GM12873 (cell line): ENCODE results near the gene NMT2.

Source experiments
- CTCF ChIP-seq: IDR thresholded peaks from 2 replicates; pipeline ENCODE4 v1.5.1; 2012; ENCODE audit warnings: low read depth, mild to moderate bottlenecking, moderate library complexity, low read length, control low read depth; ENCODE audit not compliant: insufficient read depth; ENCODE audit errors: missing control alignments

NMT2 gene

GRCh38 chr10:15120523-15120922 is 48.0 kb downstream of the NMT2 start:
- TF ChIP-seq CTCF = no peak

- TF ChIP-seq CTCF = no peak
Measured at GRCh38 chr10:15118615-15119014, 49.9 kb downstream of the NMT2 start.

GRCh38 chr10:15116225-15116624 is 52.3 kb downstream of the NMT2 start:
- no peak for TF ChIP-seq CTCF

GRCh38 chr10:15113766-15114165 is 54.7 kb downstream of the NMT2 start:
- no peak for TF ChIP-seq CTCF

- TF ChIP-seq CTCF = no peak
Measured at GRCh38 chr10:15112657-15113056, 55.8 kb downstream of the NMT2 start.

GRCh38 chr10:15106352-15107013 is 62.0 kb downstream of the NMT2 start:
- TF ChIP-seq CTCF = peak; percentile 91

- no peak for TF ChIP-seq CTCF
Measured at GRCh38 chr10:15103513-15103912, 65.0 kb downstream of the NMT2 start.
